Measurements from ENCODE around the gene RALA.

The RALA gene

DNA sequence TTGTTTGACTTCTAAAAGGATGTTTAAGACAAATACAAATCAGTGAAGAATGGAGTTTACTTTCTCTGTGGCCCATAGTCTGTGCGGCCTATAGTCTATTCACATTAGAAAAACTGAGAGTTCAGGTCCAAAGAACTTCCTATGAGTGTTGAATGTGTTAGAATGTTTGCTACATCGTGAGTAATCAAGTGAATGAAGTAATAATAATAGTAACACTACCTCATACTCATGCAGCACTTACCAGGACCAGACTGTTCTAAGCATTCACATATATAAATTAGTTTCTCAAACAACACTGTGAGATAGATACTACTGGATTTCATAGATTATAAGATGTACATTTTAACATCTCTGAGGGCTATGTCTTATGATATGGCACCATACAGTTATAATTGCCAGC is 70.4 kb downstream of the RALA start:
- H3K4me3 ChIP-seq (ENCODE audit: low read length) = no peak overlapping the region
- no peak overlapping the region for H3K27ac ChIP-seq (ENCODE audit: low read length)
- H3K9ac ChIP-seq (ENCODE audit: low read length) = no peak overlapping the region
- H3K36me3 ChIP-seq (ENCODE audit: control insufficient read depth, low read depth, low read length) = peaks cover 50% of the 10 kb centered on the region
- no peaks in the 10 kb centered on the region for H3K4me1 ChIP-seq (ENCODE audit: control insufficient read depth, low read depth, low read length)
- H3K9me3 ChIP-seq (ENCODE audit: control insufficient read depth, low read depth, low read length) = no peaks in the 10 kb centered on the region
- H3K27me3 ChIP-seq (ENCODE audit: control insufficient read depth, insufficient read depth, low read length) = no peaks in the 10 kb centered on the region

- H3K4me1 ChIP-seq (ENCODE audit: control insufficient read depth, low read depth, low read length) = no peaks in the 10 kb centered on the region
- no peaks in the 10 kb centered on the region for H3K9me3 ChIP-seq (ENCODE audit: control insufficient read depth, low read depth, low read length)
- no peak overlapping the region for H3K27ac ChIP-seq (ENCODE audit: low read length)
- no peaks in the 10 kb centered on the region for H3K27me3 ChIP-seq (ENCODE audit: control insufficient read depth, insufficient read depth, low read length)
- H3K36me3 ChIP-seq (ENCODE audit: control insufficient read depth, low read depth, low read length) = peaks cover 53% of the 10 kb centered on the region
- H3K9ac ChIP-seq (ENCODE audit: low read length) = no peak overlapping the region
- no peak overlapping the region for H3K4me3 ChIP-seq (ENCODE audit: low read length)
These were observed 72.6 kb downstream of the RALA start for GRCh38 chr7:39695852-39696586.

GRCh38 chr7:39696631-39697030 is 73.3 kb downstream of the RALA start:
- H3K9ac ChIP-seq (ENCODE audit: low read length) = no peak overlapping the region
- no peaks in the 10 kb centered on the region for H3K4me1 ChIP-seq (ENCODE audit: control insufficient read depth, low read depth, low read length)
- H3K27me3 ChIP-seq (ENCODE audit: control insufficient read depth, insufficient read depth, low read length) = no peaks in the 10 kb centered on the region
- no peak overlapping the region for H3K27ac ChIP-seq (ENCODE audit: low read length)
- peaks cover 48% of the 10 kb centered on the region for H3K36me3 ChIP-seq (ENCODE audit: control insufficient read depth, low read depth, low read length)
- H3K9me3 ChIP-seq (ENCODE audit: control insufficient read depth, low read depth, low read length) = no peaks in the 10 kb centered on the region
- H3K4me3 ChIP-seq (ENCODE audit: low read length) = no peak overlapping the region

GRCh38 chr7:39697483-39697882 is 74.1 kb downstream of the RALA start:
- Histone ChIP-seq H3K9ac (ENCODE audit: low read length) (no peak overlapping the region), H3K36me3 (ENCODE audit: control insufficient read depth, low read depth, low read length) (peaks cover 43% of the 10 kb centered on the region)

GRCh38 chr7:39700165-39700564 is 76.8 kb downstream of the RALA start:
- Histone ChIP-seq H3K9ac (ENCODE audit: low read length) (no peak overlapping the region), H3K36me3 (ENCODE audit: control insufficient read depth, low read depth, low read length) (peaks cover 34% of the 10 kb centered on the region), H3K27me3 (ENCODE audit: control insufficient read depth, insufficient read depth, low read length) (no peaks in the 10 kb centered on the region), H3K4me1 (ENCODE audit: control insufficient read depth, low read depth, low read length) (no peaks in the 10 kb centered on the region), H3K27ac (ENCODE audit: low read length) (no peak overlapping the region), H3K4me3 (ENCODE audit: low read length) (no peak overlapping the region), H3K9me3 (ENCODE audit: control insufficient read depth, low read depth, low read length) (no peaks in the 10 kb centered on the region)

More at GRCh38 chr7:39697483-39697882, 74.1 kb downstream of the RALA start:
- Histone ChIP-seq H3K9me3 (ENCODE audit: control insufficient read depth, low read depth, low read length) (no peaks in the 10 kb centered on the region), H3K27ac (ENCODE audit: low read length) (no peak overlapping the region), H3K27me3 (ENCODE audit: control insufficient read depth, insufficient read depth, low read length) (no peaks in the 10 kb centered on the region), H3K4me1 (ENCODE audit: control insufficient read depth, low read depth, low read length) (no peaks in the 10 kb centered on the region), H3K4me3 (ENCODE audit: low read length) (no peak overlapping the region)

DNA sequence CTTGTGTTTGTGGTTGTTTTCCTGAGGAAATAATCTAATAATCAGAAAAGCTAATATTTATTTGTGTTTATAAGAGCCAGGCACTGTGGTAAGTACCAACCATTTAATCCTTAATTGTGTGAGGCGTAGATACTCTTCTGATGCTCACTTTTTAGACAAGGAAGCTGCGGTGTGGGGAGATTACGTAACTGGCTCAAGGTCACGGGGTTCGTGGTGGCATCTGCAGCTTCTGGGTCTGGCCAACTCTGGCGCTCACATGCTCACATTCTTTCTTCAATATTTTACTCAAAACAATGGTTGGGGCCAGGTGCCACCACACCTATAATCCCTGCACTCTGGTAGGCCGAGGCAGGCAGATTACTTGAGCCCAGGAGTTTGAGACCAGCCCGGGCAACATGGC is 77.6 kb downstream of the RALA start:
- Histone ChIP-seq H3K36me3 (ENCODE audit: control insufficient read depth, low read depth, low read length) (peaks cover 31% of the 10 kb centered on the region), H3K27ac (ENCODE audit: low read length) (no peak overlapping the region), H3K4me1 (ENCODE audit: control insufficient read depth, low read depth, low read length) (no peaks in the 10 kb centered on the region), H3K9me3 (ENCODE audit: control insufficient read depth, low read depth, low read length) (no peaks in the 10 kb centered on the region), H3K27me3 (ENCODE audit: control insufficient read depth, insufficient read depth, low read length) (no peaks in the 10 kb centered on the region), H3K9ac (ENCODE audit: low read length) (no peak overlapping the region), H3K4me3 (ENCODE audit: low read length) (no peak overlapping the region)

DNA sequence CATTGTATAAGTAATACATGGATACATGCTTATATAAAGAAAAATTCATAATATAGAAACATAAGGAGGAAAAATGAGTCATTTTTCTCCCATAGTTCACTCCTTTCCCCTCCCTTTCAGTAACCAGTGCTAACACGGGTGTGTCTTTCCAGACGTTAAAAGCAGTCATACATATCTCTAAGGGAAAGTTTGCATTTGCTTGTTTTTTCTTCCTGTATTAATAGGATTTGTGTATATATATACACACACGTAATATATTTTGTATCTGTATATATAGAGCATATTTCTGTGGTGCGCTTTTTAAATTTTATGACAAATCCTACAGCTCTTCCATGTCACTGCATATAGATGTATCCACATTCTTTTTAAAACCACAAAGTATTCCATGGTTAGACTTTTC is 78.8 kb downstream of the RALA start:
- Histone ChIP-seq H3K4me1 (ENCODE audit: control insufficient read depth, low read depth, low read length) (no peaks in the 10 kb centered on the region), H3K36me3 (ENCODE audit: control insufficient read depth, low read depth, low read length) (peaks cover 21% of the 10 kb centered on the region)

GRCh38 chr7:39703144-39703543 is 79.8 kb downstream of the RALA start:
- no peak overlapping the region for H3K4me3 ChIP-seq (ENCODE audit: low read length)

More for the DNA sequence above, 78.8 kb downstream of the RALA start:
- H3K4me3 ChIP-seq (ENCODE audit: low read length) = no peak overlapping the region
- H3K27me3 ChIP-seq (ENCODE audit: control insufficient read depth, insufficient read depth, low read length) = no peaks in the 10 kb centered on the region
- no peak overlapping the region for H3K9ac ChIP-seq (ENCODE audit: low read length)
- H3K27ac ChIP-seq (ENCODE audit: low read length) = no peak overlapping the region
- no peaks in the 10 kb centered on the region for H3K9me3 ChIP-seq (ENCODE audit: control insufficient read depth, low read depth, low read length)

GRCh38 chr7:39709029-39709428 is 85.7 kb downstream of the RALA start:
- Histone ChIP-seq H3K4me3 (ENCODE audit: low read length) (no peak overlapping the region), H3K36me3 (ENCODE audit: control insufficient read depth, low read depth, low read length) (no peaks in the 10 kb centered on the region), H3K9ac (ENCODE audit: low read length) (no peak overlapping the region), H3K27ac (ENCODE audit: low read length) (no peak overlapping the region), H3K27me3 (ENCODE audit: control insufficient read depth, insufficient read depth, low read length) (no peaks in the 10 kb centered on the region), H3K9me3 (ENCODE audit: control insufficient read depth, low read depth, low read length) (no peaks in the 10 kb centered on the region), H3K4me1 (ENCODE audit: control insufficient read depth, low read depth, low read length) (no peaks in the 10 kb centered on the region)

More at GRCh38 chr7:39703144-39703543, 79.8 kb downstream of the RALA start:
- peaks cover 11% of the 10 kb centered on the region for H3K36me3 ChIP-seq (ENCODE audit: control insufficient read depth, low read depth, low read length)
- H3K4me1 ChIP-seq (ENCODE audit: control insufficient read depth, low read depth, low read length) = no peaks in the 10 kb centered on the region
- H3K9ac ChIP-seq (ENCODE audit: low read length) = no peak overlapping the region
- no peak overlapping the region for H3K27ac ChIP-seq (ENCODE audit: low read length)
- H3K27me3 ChIP-seq (ENCODE audit: control insufficient read depth, insufficient read depth, low read length) = no peaks in the 10 kb centered on the region
- H3K9me3 ChIP-seq (ENCODE audit: control insufficient read depth, low read depth, low read length) = no peaks in the 10 kb centered on the region

- H3K27ac ChIP-seq (ENCODE audit: low read length) = no peak overlapping the region
- H3K27me3 ChIP-seq (ENCODE audit: control insufficient read depth, insufficient read depth, low read length) = no peaks in the 10 kb centered on the region
- no peak overlapping the region for H3K4me3 ChIP-seq (ENCODE audit: low read length)
- no peaks in the 10 kb centered on the region for H3K36me3 ChIP-seq (ENCODE audit: control insufficient read depth, low read depth, low read length)
- H3K9me3 ChIP-seq (ENCODE audit: control insufficient read depth, low read depth, low read length) = peaks cover 6% of the 10 kb centered on the region
- no peaks in the 10 kb centered on the region for H3K4me1 ChIP-seq (ENCODE audit: control insufficient read depth, low read depth, low read length)
- H3K9ac ChIP-seq (ENCODE audit: low read length) = no peak overlapping the region
These were observed 86.5 kb downstream of the RALA start for GRCh38 chr7:39709768-39710311.

DNA sequence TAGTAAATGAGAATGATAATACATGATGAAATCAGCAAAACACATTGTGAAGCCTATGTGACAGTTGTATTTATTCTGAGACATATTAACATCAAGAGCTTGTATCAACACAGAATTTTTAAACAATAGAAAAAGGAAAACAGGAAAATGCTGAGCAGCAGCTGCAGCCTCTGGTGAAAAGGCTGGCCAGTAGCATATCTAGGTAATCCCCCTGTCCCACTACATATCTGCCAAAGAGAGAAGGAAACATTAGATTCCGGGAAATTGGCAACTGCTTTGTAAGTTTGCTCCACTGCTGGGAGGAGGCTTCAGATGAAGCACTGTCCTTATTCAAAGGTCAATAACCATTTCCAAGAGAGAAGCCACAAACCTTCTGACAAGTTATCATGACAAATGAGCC is 89.4 kb downstream of the RALA start:
- no peaks in the 10 kb centered on the region for H3K4me1 ChIP-seq (ENCODE audit: control insufficient read depth, low read depth, low read length)
- H3K9ac ChIP-seq (ENCODE audit: low read length) = no peak overlapping the region
- H3K9me3 ChIP-seq (ENCODE audit: control insufficient read depth, low read depth, low read length) = peaks cover 6% of the 10 kb centered on the region

More for the DNA sequence above, 89.4 kb downstream of the RALA start:
- no peaks in the 10 kb centered on the region for H3K27me3 ChIP-seq (ENCODE audit: control insufficient read depth, insufficient read depth, low read length)
- H3K36me3 ChIP-seq (ENCODE audit: control insufficient read depth, low read depth, low read length) = no peaks in the 10 kb centered on the region
- no peak overlapping the region for H3K4me3 ChIP-seq (ENCODE audit: low read length)
- no peak overlapping the region for H3K27ac ChIP-seq (ENCODE audit: low read length)
